Small intestine (tissue), 7 donors: ENCODE measurements around the gene C22orf39. TPM values are rescaled to one million over a fixed set of nuclear protein-coding genes. Genes with fewer than 3 reads are reported as not detected.
A peak's percentile ranks its signal among the peaks of the same experiment; 100 is the strongest.
"Not testable (repeated sequence)": the region's sequence is repeated elsewhere in the genome, so short reads cannot be mapped to it uniquely, and the experiment has no call there.

ENCODE experiments used
- DNase-seq, 2 donors: peaks; one replicate each; pipeline versions ENCODE4 v3.0.0 to v3.0.0-alpha.2; 2013
- FAIRE-seq: peaks from 2 replicates; lab custom pipeline; 2012; peaks lifted over from hg19 to GRCh38; lab: Jason Lieb, UNC
- H3K27ac ChIP-seq, 3 donors: one replicate each; pipeline ENCODE4 v1.5.1; 2013; ENCODE audit warnings: low read length in 2 of 3, mild to moderate bottlenecking in 2 of 3, control low read depth in 1 of 3, inconsistent platforms in 1 of 3, low read depth in 1 of 3, moderate library complexity in 1 of 3
- H3K27me3 ChIP-seq, 3 donors: one replicate each; pipeline ENCODE4 v1.6.1; 2013; ENCODE audit warnings: low read length in 3 of 3, inconsistent platforms in 1 of 3; ENCODE audit not compliant: control insufficient read depth in 3 of 3, insufficient read depth in 3 of 3
- H3K36me3 ChIP-seq, 3 donors: one replicate each; pipeline ENCODE4 v1.6.1; 2013; ENCODE audit warnings: low read length in 3 of 3, inconsistent platforms in 1 of 3, low read depth in 1 of 3, mild to moderate bottlenecking in 1 of 3, moderate library complexity in 1 of 3; ENCODE audit not compliant: control insufficient read depth in 3 of 3, insufficient read depth in 2 of 3
- H3K4me1 ChIP-seq, 3 donors: one replicate each; pipeline ENCODE4 v1.6.1; 2013; ENCODE audit warnings: low read length in 2 of 3, inconsistent platforms in 1 of 3, low read depth in 1 of 3, mild to moderate bottlenecking in 1 of 3, moderate library complexity in 1 of 3; ENCODE audit not compliant: control insufficient read depth in 3 of 3, insufficient read depth in 2 of 3
- H3K4me3 ChIP-seq, 3 donors: one replicate each; pipeline ENCODE4 v1.5.1; 2013; ENCODE audit warnings: low read length in 3 of 3, control low read depth in 1 of 3, inconsistent platforms in 1 of 3, low read depth in 1 of 3, mild to moderate bottlenecking in 1 of 3, moderate library complexity in 1 of 3
- H3K9me3 ChIP-seq, 2 donors: one replicate each; pipeline ENCODE4 v1.6.1; 2013; ENCODE audit warnings: low read depth in 1 of 2, low read length in 1 of 2; ENCODE audit not compliant: control insufficient read depth in 2 of 2, insufficient read depth in 1 of 2
- WGBS, 3 donors: extraction: QIAGEN DNeasy Blood & Tissue Kit; methylation state at CpG; one replicate each; pipeline ENCODE4 v1.1.7; 2013; 5-methylcytosine and 5-hydroxymethylcytosine counted together
- polyA plus RNA-seq, 4 donors: library from polyadenylated mRNA; stranded (reverse) in 3 of 4; unstranded in 1 of 4; fragments of 200-250 nt in 3 of 4; fragments of 120-200 nt in 1 of 4; gene quantifications; one replicate each; pipeline versions ENCODE4 v1.2.1 to v1.2.3, GENCODE V29; 2013
- donor health status: healthy with polysubstance abuse.
- donor health status: control.
- donor health status: control.
- donor health status: Bipolar disorder and iron deficiency.
- donor health status: healthy.

The C22orf39 gene
- polyA plus RNA-seq, 4 donors, result 28.6 to 32.2 (median 29.4) TPM

DNA sequence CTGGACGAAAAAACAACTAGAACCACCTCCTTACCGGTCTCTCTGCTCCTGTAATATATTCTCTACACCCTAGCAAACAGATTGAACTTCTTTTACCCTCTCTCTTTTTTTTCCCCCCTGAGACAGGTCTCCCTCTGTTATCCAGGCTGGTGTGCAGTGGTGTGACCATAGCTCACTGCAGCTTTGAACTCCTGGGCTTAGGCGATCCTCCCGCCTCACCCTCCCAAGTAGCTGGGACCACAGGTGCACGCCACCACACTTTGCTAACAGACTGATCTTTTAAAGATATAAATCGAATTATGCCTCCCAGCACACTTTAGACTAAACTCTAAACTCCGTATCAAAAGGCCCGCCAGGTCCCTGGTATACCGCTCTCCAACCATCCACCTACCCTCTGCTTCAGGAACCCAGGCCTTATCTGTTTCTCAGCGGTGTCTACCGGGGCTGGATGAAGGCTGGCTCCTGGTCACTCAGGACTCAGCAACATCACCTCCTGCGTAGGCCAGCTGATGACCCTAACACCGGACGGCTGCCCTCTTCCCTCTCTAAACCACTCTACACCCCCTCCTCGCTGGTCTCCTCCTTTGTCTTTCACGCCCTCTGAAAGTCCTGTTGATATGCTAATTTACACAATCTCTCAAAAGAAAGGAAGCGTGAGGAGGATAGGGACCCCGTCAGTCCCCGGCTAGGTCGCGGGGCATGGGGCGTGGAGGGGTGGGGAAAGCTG lies 745 bp downstream of the C22orf39 start:
- Histone ChIP-seq H3K27ac (peak overlapping the region; percentile 84 to 98 (median 89)), H3K9me3 (no peaks in the 10 kb centered on the region), H3K27me3 (no peaks in the 10 kb centered on the region), H3K4me3 (peak overlapping the region; percentile 64 to 91 (median 71)), H3K4me1 (peaks cover 3 to 22% (median 6%) of the 10 kb centered on the region in 3 donors), H3K36me3 (peaks cover 2 to 36% (median 4%) of the 10 kb centered on the region in 3 donors)
- 18 to 22% (median 19%) methylated on average over 22 of the region's 22 CpGs for WGBS, 3 donors
- DNase-seq (no peak), FAIRE-seq (no peak)

DNA sequence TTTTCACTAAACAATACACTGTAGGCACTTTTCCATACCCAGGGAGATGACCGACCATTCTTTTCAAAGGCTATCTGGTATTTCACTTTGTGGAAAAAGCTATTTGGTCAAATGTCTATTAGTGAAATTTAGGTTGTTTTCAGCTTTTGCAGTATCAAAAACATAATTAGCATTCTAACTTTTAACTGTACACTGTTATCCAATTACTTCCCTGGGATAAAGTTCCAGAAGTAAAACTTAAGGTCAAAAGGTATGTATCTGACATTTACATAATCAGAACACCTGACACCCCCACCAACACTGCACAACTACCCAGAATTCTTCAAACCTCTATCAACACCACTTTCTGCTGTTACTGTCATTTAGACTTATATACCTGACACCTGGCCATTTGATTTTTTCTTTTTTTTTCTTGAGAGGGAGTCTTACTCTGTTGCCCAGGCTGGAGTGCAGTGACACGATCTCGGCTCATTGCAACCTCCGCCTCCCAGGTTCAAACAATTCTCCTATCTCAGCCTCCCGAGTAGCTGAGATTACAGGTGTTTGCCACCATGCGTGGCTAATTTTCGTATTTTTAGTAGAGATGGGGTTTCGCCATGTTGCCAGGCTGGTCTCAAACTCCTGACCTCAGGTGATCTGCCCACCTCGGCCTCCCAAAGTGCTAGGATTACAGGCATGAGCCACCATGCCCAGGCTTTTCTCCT lies 2.1 kb downstream of the C22orf39 start:
- not testable (repeated sequence) for H3K27ac ChIP-seq, H3K27me3 ChIP-seq, H3K4me3 ChIP-seq, DNase-seq, FAIRE-seq, H3K9me3 ChIP-seq
- peaks cover 0 to 40% (median 0%) of the 10 kb centered on the region in 3 donors for H3K36me3 ChIP-seq
- WGBS, 3 donors, result 92 to 96% (median 92%) methylated on average over 9 of the region's 9 CpGs
- H3K4me1 ChIP-seq, result peaks cover 3 to 22% (median 6%) of the 10 kb centered on the region in 3 donors

DNA sequence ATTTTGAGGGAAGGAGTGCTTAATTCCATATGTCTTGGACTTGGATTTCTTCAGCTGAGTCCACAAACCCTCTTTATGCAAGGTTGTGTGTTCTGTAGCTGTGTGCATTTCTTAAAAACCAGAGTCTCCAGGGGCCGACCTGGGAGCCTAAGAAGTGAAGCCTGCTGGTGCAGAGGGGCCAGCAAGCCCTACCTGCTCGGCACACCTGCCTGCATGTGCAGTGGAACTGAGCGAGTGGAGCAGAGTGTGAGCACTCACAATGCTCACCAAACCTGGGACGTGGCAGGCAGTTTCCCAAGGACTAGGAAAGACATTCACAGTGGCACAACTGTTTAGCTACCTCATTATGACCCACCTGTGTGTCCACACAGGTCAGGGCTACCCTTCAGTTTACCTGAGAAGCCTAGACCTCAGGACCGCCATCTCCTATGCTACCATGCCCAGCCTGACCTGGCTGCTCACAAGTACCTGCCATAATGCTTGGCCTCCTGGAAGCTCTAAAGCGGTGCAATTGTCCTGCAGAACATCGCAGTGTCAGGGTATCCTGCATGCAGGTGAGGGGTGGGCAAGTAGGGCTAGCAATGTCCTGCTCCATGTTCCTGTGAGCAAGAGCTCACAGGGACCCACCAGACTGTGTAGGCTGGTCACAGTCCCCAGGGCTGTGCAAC lies 3.8 kb downstream of the C22orf39 start:
- Histone ChIP-seq H3K27me3 (no peaks in the 10 kb centered on the region), H3K27ac (no peak overlapping the region), H3K9me3 (no peaks in the 10 kb centered on the region), H3K36me3 (peaks cover 0 to 36% (median 0%) of the 10 kb centered on the region in 3 donors), H3K4me3 (no peak overlapping the region), H3K4me1 (peaks cover 3 to 16% (median 6%) of the 10 kb centered on the region in 3 donors)
- FAIRE-seq (no peak), DNase-seq (no peak)
- WGBS, 3 donors, result 74 to 89% (median 79%) methylated on average over 7 of the region's 7 CpGs

DNA sequence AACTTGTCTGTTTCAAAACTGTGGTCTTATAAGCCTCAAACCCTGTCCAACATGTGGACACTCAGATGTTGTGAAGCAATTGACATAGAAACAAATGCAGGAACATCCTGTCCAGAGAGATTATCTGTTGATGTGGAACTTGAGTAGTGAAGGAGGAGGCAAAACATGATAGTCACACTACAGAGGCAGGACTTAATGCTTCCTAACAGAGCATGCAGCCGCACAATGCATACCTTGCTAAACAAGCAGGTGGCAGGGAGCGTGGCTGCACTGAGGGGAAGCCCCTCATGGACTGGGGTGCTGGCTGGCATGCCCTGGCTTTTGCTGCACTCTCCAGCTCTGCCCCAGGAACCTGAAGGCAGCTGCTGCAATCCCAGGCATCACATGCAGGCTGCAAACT lies 5.3 kb downstream of the C22orf39 start:
- FAIRE-seq (no peak), DNase-seq (no peak)
- 95 to 99% (median 97%) methylated on average over 2 of the region's 2 CpGs for WGBS, 3 donors

DNA sequence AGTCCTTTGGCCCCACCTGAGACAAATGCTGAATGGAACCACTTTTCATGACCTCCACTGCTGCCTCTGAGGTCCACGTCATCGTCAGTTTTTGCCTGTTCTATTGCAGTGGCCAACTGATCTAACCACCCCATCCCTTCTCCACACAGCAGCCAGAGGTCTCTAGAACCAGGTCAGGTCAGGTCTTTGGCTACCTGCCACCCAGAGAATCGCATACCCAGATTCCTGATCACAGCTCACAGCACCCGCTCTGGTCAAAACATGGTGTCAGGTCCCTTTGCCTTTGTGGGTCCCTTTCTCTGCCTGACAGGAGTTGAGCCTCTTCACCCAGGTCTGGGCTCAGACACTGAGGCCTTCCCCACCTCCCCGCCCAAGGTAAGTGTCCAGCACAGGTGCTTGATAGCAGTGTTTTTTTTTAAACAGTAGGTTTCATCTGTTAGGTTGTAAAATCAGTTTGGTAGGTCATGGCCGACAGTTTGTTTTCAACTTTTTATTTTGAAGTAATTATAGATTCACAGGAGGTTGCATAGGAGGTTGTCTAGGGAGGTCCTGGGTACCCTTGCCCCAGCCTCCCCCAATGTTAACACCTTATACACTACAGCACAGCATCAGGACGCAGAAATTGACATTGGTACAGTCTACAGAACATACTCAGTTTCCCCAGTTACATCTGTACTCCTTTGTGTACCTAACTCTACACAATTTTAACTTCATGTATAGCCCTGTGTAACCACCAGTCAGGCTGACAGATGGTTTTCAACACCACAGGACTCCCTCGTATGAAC lies 6.9 kb downstream of the C22orf39 start:
- 79 to 90% (median 81%) methylated on average over 8 of the region's 8 CpGs for WGBS, 3 donors
- H3K9me3 ChIP-seq, result no peaks in the 10 kb centered on the region
- H3K4me1 ChIP-seq, result peaks cover 0 to 6% (median 0%) of the 10 kb centered on the region in 3 donors
- H3K4me3 ChIP-seq, result no peak overlapping the region
- DNase-seq (no peak), FAIRE-seq (no peak)
- H3K27me3 ChIP-seq, result no peaks in the 10 kb centered on the region
- no peak overlapping the region for H3K27ac ChIP-seq
- peaks cover 0 to 42% (median 2%) of the 10 kb centered on the region in 3 donors for H3K36me3 ChIP-seq

More for the DNA sequence above, 5.3 kb downstream of the C22orf39 start:
- peaks cover 0 to 11% (median 6%) of the 10 kb centered on the region in 3 donors for H3K4me1 ChIP-seq
- H3K27ac ChIP-seq, result no peak overlapping the region
- no peak overlapping the region for H3K4me3 ChIP-seq
- H3K9me3 ChIP-seq, result no peaks in the 10 kb centered on the region
- peaks cover 0 to 37% (median 0%) of the 10 kb centered on the region in 3 donors for H3K36me3 ChIP-seq
- no peaks in the 10 kb centered on the region for H3K27me3 ChIP-seq

DNA sequence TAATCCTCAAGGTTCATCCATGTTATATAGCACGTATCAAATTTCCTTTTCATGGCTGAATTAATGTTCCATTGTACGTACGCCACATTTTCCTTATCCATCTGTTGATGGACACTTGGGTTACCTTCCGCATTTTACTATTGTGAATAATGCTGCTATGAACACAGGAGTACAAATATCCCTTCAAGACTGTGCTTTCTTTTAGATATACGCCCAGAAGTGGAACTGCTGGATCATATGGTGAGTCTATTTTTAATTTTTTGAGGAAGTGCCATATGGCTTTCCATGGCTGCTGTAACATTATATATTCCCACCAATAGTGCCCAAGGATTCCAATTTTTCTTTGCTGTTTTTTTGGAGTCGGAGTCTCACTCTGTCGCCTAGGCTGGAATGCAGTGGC lies 9.2 kb downstream of the C22orf39 start:
- Histone ChIP-seq H3K27ac (no peak overlapping the region), H3K27me3 (no peaks in the 10 kb centered on the region), H3K4me3 (no peak overlapping the region), H3K36me3 (peaks cover 0 to 40% (median 4%) of the 10 kb centered on the region in 3 donors), H3K4me1 (peaks cover 0 to under 1% (median 0%) of the 10 kb centered on the region in 3 donors), H3K9me3 (no peaks in the 10 kb centered on the region)
- WGBS, 3 donors, result 87 to 95% (median 93%) methylated on average over 7 of the region's 7 CpGs
- DNase-seq (no peak), FAIRE-seq (no peak)

DNA sequence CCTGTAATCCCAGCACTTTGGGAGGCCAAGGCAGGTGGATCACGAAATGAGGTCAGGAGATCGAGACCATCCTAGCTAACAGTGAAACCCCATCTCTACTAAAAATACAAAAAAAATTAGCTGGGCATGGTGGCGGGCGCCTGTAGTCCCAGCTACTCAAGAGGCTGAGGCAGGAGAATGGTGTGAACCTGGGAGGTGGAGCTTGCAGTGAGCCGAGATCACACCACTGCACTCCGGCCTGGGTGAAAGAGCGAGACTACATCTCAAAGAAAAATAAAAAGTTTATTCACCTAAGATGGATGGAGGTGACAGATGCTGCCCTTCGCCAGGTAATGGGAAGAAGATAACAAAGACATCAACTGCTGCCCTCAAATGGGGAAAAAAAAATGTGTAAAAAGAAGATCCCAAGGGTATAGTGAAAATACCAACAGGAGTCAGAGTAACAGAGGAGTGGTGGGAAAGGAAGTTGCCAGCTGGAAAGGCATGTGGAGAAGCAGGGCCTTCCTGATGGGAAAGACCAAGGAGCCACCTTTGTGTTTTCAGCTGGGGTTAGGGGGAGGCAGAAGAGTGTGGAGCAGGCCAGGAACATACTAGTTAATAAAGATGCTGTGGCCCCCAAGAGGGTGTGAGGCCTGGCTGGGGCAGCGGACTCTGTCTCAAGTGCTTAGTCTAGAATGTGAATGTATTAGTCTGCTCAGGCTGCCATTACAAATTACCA lies 10.9 kb downstream of the C22orf39 start:
- H3K4me3 ChIP-seq, FAIRE-seq, H3K9me3 ChIP-seq, H3K27ac ChIP-seq, H3K27me3 ChIP-seq, H3K4me1 ChIP-seq, DNase-seq: not testable (repeated sequence)
- peaks cover 0 to 28% (median 4%) of the 10 kb centered on the region in 3 donors for H3K36me3 ChIP-seq
- 91 to 94% (median 92%) methylated on average over 9 of the region's 9 CpGs for WGBS, 3 donors
